Hepatocyte (in vitro differentiated cells): Measurements from ENCODE around the gene MOB4. TPM values are rescaled to one million over a fixed set of nuclear protein-coding genes. Genes with fewer than 3 reads are reported as not detected.

Experiments used
- DNase-seq: peaks from one replicate; pipeline ENCODE4 v3.0.0-alpha.2; 2016; ENCODE audit warnings: low spot score
- H2AFZ ChIP-seq: fragments of 200-600 bp; sonication (generic); 2 replicates; pipeline ENCODE4 v1.6.0; 2016; ENCODE audit warnings: antibody characterized with exemption, mild to moderate bottlenecking
- H3K27ac ChIP-seq: fragments of 200-600 bp; sonication (generic); 2 replicates; pipeline ENCODE4 v1.5.1; 2016; ENCODE audit warnings: mild to moderate bottlenecking
- H3K27me3 ChIP-seq: fragments of 200-600 bp; sonication (generic); 2 replicates; pipeline ENCODE4 v1.6.1; 2016
- H3K36me3 ChIP-seq: fragments of 200-600 bp; sonication (generic); replicated peaks from 2 replicates; pipeline ENCODE4 v1.5.1; 2016; ENCODE audit warnings: low read depth; ENCODE audit not compliant: insufficient read depth
- H3K4me1 ChIP-seq: fragments of 200-600 bp; sonication (generic); 2 replicates; pipeline ENCODE4 v1.5.1; 2016; ENCODE audit warnings: mild to moderate bottlenecking, moderate library complexity; ENCODE audit not compliant: insufficient read depth
- H3K4me2 ChIP-seq: fragments of 200-600 bp; sonication (generic); 2 replicates; pipeline ENCODE4 v1.6.0; 2016
- H3K4me3 ChIP-seq: fragments of 200-600 bp; sonication (generic); 2 replicates; pipeline ENCODE4 v1.5.1; 2016; ENCODE audit warnings: mild to moderate bottlenecking
- H3K79me2 ChIP-seq: fragments of 200-600 bp; sonication (generic); 2 replicates; pipeline ENCODE4 v1.6.0; 2017; ENCODE audit warnings: mild to moderate bottlenecking
- H3K9me2 ChIP-seq: fragments of 200-600 bp; sonication (generic); replicated peaks from 2 replicates; pipeline ENCODE4 v1.6.0; 2017; ENCODE audit warnings: mild to moderate bottlenecking; ENCODE audit not compliant: insufficient read depth
- H3K9me3 ChIP-seq: fragments of 200-600 bp; sonication (generic); 2 replicates; pipeline ENCODE4 v1.5.1; 2016; ENCODE audit warnings: low read depth, mild to moderate bottlenecking
- H4K20me1 ChIP-seq: fragments of 200-600 bp; sonication (generic); 2 replicates; pipeline ENCODE4 v1.6.0; 2016; ENCODE audit warnings: mild to moderate bottlenecking; ENCODE audit not compliant: insufficient read depth, poor library complexity, severe bottlenecking
- CTCF ChIP-seq: fragments of 200-600 bp; sonication (generic); IDR thresholded peaks from 2 replicates; pipeline ENCODE4 v1.5.1; 2016; ENCODE audit warnings: antibody characterized with exemption, mild to moderate bottlenecking; ENCODE audit not compliant: poor library complexity
- EZH2 ChIP-seq: fragments of 200-600 bp; sonication (generic); IDR thresholded peaks from 2 replicates; pipeline ENCODE4 v1.6.1; 2016; ENCODE audit warnings: antibody characterized with exemption, mild to moderate bottlenecking, borderline replicate concordance
- EZH2phosphoT487 ChIP-seq: fragments of 200-600 bp; sonication (generic); IDR thresholded peaks from one replicate; pipeline ENCODE4 v1.6.1; 2018; ENCODE audit warnings: antibody characterized with exemption, mild to moderate bottlenecking, low read depth, moderate library complexity; ENCODE audit not compliant: unreplicated experiment, severe bottlenecking
- WGBS: methylation state at CpG from one replicate; pipeline ENCODE4 v1.1.6; 2016; ENCODE audit warnings: low lambda C conversion rate; ENCODE audit errors: missing lambda C conversion rate; 5-methylcytosine and 5-hydroxymethylcytosine counted together
- polyA plus RNA-seq: library from polyadenylated mRNA; unstranded; fragments of >200 nt; fragmentation: Nextera tagmentation; extraction: Ambion mirVana; gene quantifications from 2 replicates; pipeline ENCODE4 v1.2.1, GENCODE V29; 2016
- total RNA-seq: library from RNA; depleted of rRNA; stranded (reverse); fragments of >200 nt; gene quantifications from 2 replicates; pipeline ENCODE4 v1.2.3, GENCODE V29; 2014

MOB4 gene
- total and polyA plus RNA-seq, 2 experiments from 2014 or later: 44.1 to 50.1 TPM

- no peak for TF ChIP-seq CTCF
- DNase-seq: no peak
- H3K27ac ChIP-seq: no peak overlapping the region
- H2AFZ ChIP-seq: no peak overlapping the region
- 91% methylated on average over 2 of the region's 2 CpGs for WGBS
- no peaks in the 10 kb centered on the region for H3K36me3 ChIP-seq
- no peak overlapping the region for H3K4me3 ChIP-seq
- no peaks in the 10 kb centered on the region for H3K9me2 ChIP-seq
- peaks cover 18% of the 10 kb centered on the region for H4K20me1 ChIP-seq
- H3K79me2 ChIP-seq: peaks cover 82% of the 10 kb centered on the region
- no peaks in the 10 kb centered on the region for H3K9me3 ChIP-seq
- no peak overlapping the region for H3K4me2 ChIP-seq
- H3K4me1 ChIP-seq: no peaks in the 10 kb centered on the region
- no peaks in the 10 kb centered on the region for H3K27me3 ChIP-seq
Observed at GRCh38 chr2:197538412-197538811, 22.5 kb downstream of the MOB4 start.

GRCh38 chr2:197539734-197540133 lies 23.9 kb downstream of the MOB4 start:
- Histone ChIP-seq H3K9me3 (no peaks in the 10 kb centered on the region), H3K4me3 (no peak overlapping the region), H3K4me1 (no peaks in the 10 kb centered on the region), H4K20me1 (peaks cover 6% of the 10 kb centered on the region), H3K9me2 (no peaks in the 10 kb centered on the region), H3K79me2 (peaks cover 70% of the 10 kb centered on the region), H3K27ac (no peak overlapping the region), H2AFZ (no peak overlapping the region), H3K4me2 (no peak overlapping the region), H3K27me3 (no peaks in the 10 kb centered on the region), H3K36me3 (no peaks in the 10 kb centered on the region)
- DNase-seq: no peak
- WGBS: 100% methylated on average over 1 of the region's 1 CpG
- TF ChIP-seq EZH2 (no peak), CTCF (no peak), EZH2phosphoT487 (no peak)

- H3K27ac ChIP-seq: no peak overlapping the region
- no peaks in the 10 kb centered on the region for H3K36me3 ChIP-seq
- DNase-seq: no peak
- no peaks in the 10 kb centered on the region for H3K9me3 ChIP-seq
- H3K9me2 ChIP-seq: no peaks in the 10 kb centered on the region
- peaks cover 66% of the 10 kb centered on the region for H3K79me2 ChIP-seq
- no peaks in the 10 kb centered on the region for H3K27me3 ChIP-seq
- H3K4me3 ChIP-seq: no peak overlapping the region
- no peak overlapping the region for H3K4me2 ChIP-seq
- no peaks in the 10 kb centered on the region for H4K20me1 ChIP-seq
- H2AFZ ChIP-seq: no peak overlapping the region
- 91% methylated on average over 3 of the region's 3 CpGs for WGBS
- TF ChIP-seq CTCF (no peak), EZH2 (no peak), EZH2phosphoT487 (no peak)
- H3K4me1 ChIP-seq: no peaks in the 10 kb centered on the region
Observed at GRCh38 chr2:197543206-197543605, 27.3 kb downstream of the MOB4 start.
